ENCODE data around the gene NIPAL1.

The NIPAL1 gene

GRCh38 chr4:48028696-48029095 lies 12.1 kb downstream of the NIPAL1 start:
- DNase-seq, result no peak

- no peak for DNase-seq
Observed at GRCh38 chr4:48030470-48030869, 13.9 kb downstream of the NIPAL1 start.

- no peak for DNase-seq
Observed at GRCh38 chr4:48031802-48032525, 15.4 kb downstream of the NIPAL1 start.

- no peak for DNase-seq
Observed at GRCh38 chr4:48032721-48033120, 16.1 kb downstream of the NIPAL1 start.

GRCh38 chr4:48033412-48033811 lies 16.8 kb downstream of the NIPAL1 start:
- no peak for DNase-seq

- no peak for DNase-seq
Observed at GRCh38 chr4:48033825-48034413, 17.3 kb downstream of the NIPAL1 start.

GRCh38 chr4:48035952-48036351 lies 19.4 kb downstream of the NIPAL1 start:
- no peak for DNase-seq

GRCh38 chr4:48037117-48037462 lies 20.5 kb downstream of the NIPAL1 start:
- no peak for DNase-seq

GRCh38 chr4:48038666-48039065 lies 22.1 kb downstream of the NIPAL1 start:
- DNase-seq, result no peak

- no peak for DNase-seq
Observed at GRCh38 chr4:48039561-48039960, 23.0 kb downstream of the NIPAL1 start.

- no peak for DNase-seq
Observed at GRCh38 chr4:48041535-48042137, 25.1 kb downstream of the NIPAL1 start.

GRCh38 chr4:48042979-48043461 lies 26.4 kb downstream of the NIPAL1 start:
- DNase-seq, result no peak

- no peak for DNase-seq
Observed at GRCh38 chr4:48043504-48043903, 26.9 kb downstream of the NIPAL1 start.

- DNase-seq, result no peak
Observed at GRCh38 chr4:48044298-48044697, 27.7 kb downstream of the NIPAL1 start.

GRCh38 chr4:48046059-48046458 lies 29.5 kb downstream of the NIPAL1 start:
- no peak for DNase-seq

- no peak for DNase-seq
Observed at GRCh38 chr4:48047421-48047844, 30.9 kb downstream of the NIPAL1 start.

- no peak for DNase-seq
Observed at GRCh38 chr4:48047896-48048295, 31.3 kb downstream of the NIPAL1 start.

GRCh38 chr4:48049483-48049882 lies 32.9 kb downstream of the NIPAL1 start:
- DNase-seq, result no peak

- no peak for DNase-seq
Observed at GRCh38 chr4:48051078-48051477, 34.5 kb downstream of the NIPAL1 start.

- no peak for DNase-seq
Observed at GRCh38 chr4:48058617-48059530, 42.3 kb downstream of the NIPAL1 start.

- no peak for DNase-seq
Observed at GRCh38 chr4:48064349-48064748, 47.8 kb downstream of the NIPAL1 start.

- no peak for DNase-seq
Observed at GRCh38 chr4:48065587-48066052, 49.0 kb downstream of the NIPAL1 start.

GRCh38 chr4:48067536-48067935 lies 51.0 kb downstream of the NIPAL1 start:
- no peak for DNase-seq

Measured in NCI-H187 treated with DMSO at 0.1 percent for 48 hours (cell line).